ENCODE data around the gene C13orf46. TPM values are rescaled to one million over a fixed set of nuclear protein-coding genes. Genes with fewer than 3 reads are reported as not detected.

The C13orf46 gene
- total and polyA plus RNA-seq, 2 of the 8 experiments (the other 6 are each of a cell fraction or from before 2014, with no cell fraction given) = 0.23 to 0.28 TPM

GRCh38 chr13:113930671-113931637 lies 42.9 kb downstream of the C13orf46 start:
- no peak overlapping the region for H2AK5ac ChIP-seq (ENCODE audit: low read depth, low read length)
- no peaks in the 10 kb centered on the region for H3K79me1 ChIP-seq (ENCODE audit: low read depth, low read length)
- no peak overlapping the region for H2BK12ac ChIP-seq (ENCODE audit: low read depth, low read length)
- no peak overlapping the region for H4K8ac ChIP-seq (ENCODE audit: extremely low read depth, insufficient read depth, low read length)
- no peak overlapping the region for H3K4me3 ChIP-seq (ENCODE audit: extremely low read depth in 1 of 4, insufficient read depth in 2 of 4, low read depth in 3 of 4, low read length in 4 of 4)
- H3K9ac ChIP-seq (replicated peaks in 1 of 4; ENCODE audit: extremely low read depth in 1 of 4, low read depth in 3 of 4, low read length in 3 of 4) = no peak overlapping the region
- DNase-seq (ENCODE audit: low read depth in 1 of 2, low spot score in 2 of 2) = no peak
- H4K20me1 ChIP-seq (replicated peaks in 1 of 2; ENCODE audit: control insufficient read depth in 1 of 2, insufficient read depth in 2 of 2, low read length in 2 of 2) = no peaks in the 10 kb centered on the region
- no peak overlapping the region for H3K4ac ChIP-seq (replicated peaks; ENCODE audit: insufficient read length, low read depth, low read length)
- H3K79me2 ChIP-seq (ENCODE audit: control insufficient read depth in 1 of 2, insufficient read depth in 2 of 2, low read length in 2 of 2) = no peaks in the 10 kb centered on the region
- no peak overlapping the region for H3K27ac ChIP-seq (ENCODE audit: low read depth, low read length)
- H2BK15ac ChIP-seq (ENCODE audit: low read length) = no peak overlapping the region
- no peak overlapping the region for H2BK5ac ChIP-seq (ENCODE audit: low read depth, low read length)
- no peak overlapping the region for H3K4me2 ChIP-seq (ENCODE audit: insufficient read depth in 1 of 2, low read depth in 2 of 2, low read length in 2 of 2)
- H3K23ac ChIP-seq (ENCODE audit: insufficient read length) = no peak overlapping the region
- H3K27me3 ChIP-seq (replicated peaks in 1 of 4; ENCODE audit: control insufficient read depth in 3 of 4, extremely low read depth in 1 of 4, insufficient read depth in 3 of 4, low read length in 3 of 4) = no peaks in the 10 kb centered on the region
- H3K23me2 ChIP-seq (ENCODE audit: low read depth, low read length) = no peaks in the 10 kb centered on the region
- H2BK20ac ChIP-seq (ENCODE audit: low read length) = no peak overlapping the region
- WGBS, 2 experiments (ENCODE audit: extremely low coverage in 1 of 2, insufficient coverage in 1 of 2, insufficient read length in 1 of 2, insufficient replicate concordance in 2 of 2, low coverage in 1 of 2, low lambda C conversion rate in 2 of 2, missing lambda C conversion rate in 1 of 2) = 92% methylated on average over 34 of the region's 36 CpGs; no CpG with 5 or more reads in 1 of the 2 experiments
- FAIRE-seq = no peak
- H2BK120ac ChIP-seq (replicated peaks; ENCODE audit: low read depth, low read length) = no peak overlapping the region
- H3K36me3 ChIP-seq (ENCODE audit: control insufficient read depth in 2 of 4, insufficient read depth in 4 of 4, low read length in 3 of 4) = no peaks in the 10 kb centered on the region
- no peaks in the 10 kb centered on the region for H3K9me3 ChIP-seq (ENCODE audit: insufficient read depth in 2 of 2, low read depth in 1 of 2, low read length in 1 of 2)
- H3K4me1 ChIP-seq (replicated peaks in 1 of 4; ENCODE audit: control insufficient read depth in 3 of 4, insufficient read depth in 4 of 4, low read length in 3 of 4) = peaks cover 0 to 2% (median 0%) of the 10 kb centered on the region in 4 experiments; a peak in 3 of 7 replicates
- H3K18ac ChIP-seq (ENCODE audit: extremely low read depth, low read length) = no peak overlapping the region
- H4K91ac ChIP-seq (replicated peaks; ENCODE audit: insufficient read length, low read length) = no peak overlapping the region
- H2AFZ ChIP-seq (ENCODE audit: low read length) = no peak overlapping the region
- H3K14ac ChIP-seq (ENCODE audit: insufficient read length) = no peak overlapping the region
- POLR2A ChIA-PET (ENCODE audit: partially characterized antibody) = no interaction called here
- CTCF ChIA-PET (ENCODE audit: partially characterized antibody) = interaction anchor here (0.7 to 1.3 kb wide), 2 partner anchors 29 to 301 kb away, joined by 3 to 4 read pairs; no protein-coding TSS in a partner anchor
- no peak overlapping the region for H3K56ac ChIP-seq (replicated peaks; ENCODE audit: insufficient read length, low read depth, low read length)
- H4K5ac ChIP-seq (ENCODE audit: insufficient read length, low read depth, low read length) = no peak overlapping the region
- TF ChIP-seq SUZ12 (IDR thresholded peaks at IDR 0.05; ENCODE audit: low read length) (no peak), RFX5 (IDR thresholded peaks at IDR 0.05; ENCODE audit: borderline replicate concordance, low read depth, low read length) (no peak), ASH2L (IDR thresholded peaks at IDR 0.05; ENCODE audit: low read length) (no peak), SIRT6 (IDR thresholded peaks at IDR 0.05; ENCODE audit: low read length) (no peak), E2F6 (IDR thresholded peaks at IDR 0.05) (no peak), RXRA (IDR thresholded peaks at IDR 0.05; ENCODE audit: insufficient read depth, low read depth, low read length) (no peak), PHF8 (conservative IDR thresholded peaks at IDR 0.05; ENCODE audit: low read depth, low read length) (no peak), USF2 (IDR thresholded peaks at IDR 0.05; ENCODE audit: low read length) (no peak), ZNF274 (IDR thresholded peaks at IDR 0.05; ENCODE audit: borderline replicate concordance, extremely low read depth, low read length) (no peak), SIN3A (conservative IDR thresholded peaks at IDR 0.05 in 1 of 2, IDR thresholded peaks at IDR 0.05 in 1 of 2; ENCODE audit: low read depth in 1 of 2, low read length in 2 of 2) (no peak)

Data from H1 (cell line).